Inflammatory macrophage (primary cell): ENCODE data around the gene MAL.
"Not testable (repeated sequence)": the region's sequence is repeated elsewhere in the genome, so short reads cannot be mapped to it uniquely, and the experiment has no call there.

Source experiments
- DNase-seq, 2 donors: peaks; one replicate each; pipeline ENCODE4 v3.0.0-alpha.2; 2020 to 2022

MAL gene

DNA sequence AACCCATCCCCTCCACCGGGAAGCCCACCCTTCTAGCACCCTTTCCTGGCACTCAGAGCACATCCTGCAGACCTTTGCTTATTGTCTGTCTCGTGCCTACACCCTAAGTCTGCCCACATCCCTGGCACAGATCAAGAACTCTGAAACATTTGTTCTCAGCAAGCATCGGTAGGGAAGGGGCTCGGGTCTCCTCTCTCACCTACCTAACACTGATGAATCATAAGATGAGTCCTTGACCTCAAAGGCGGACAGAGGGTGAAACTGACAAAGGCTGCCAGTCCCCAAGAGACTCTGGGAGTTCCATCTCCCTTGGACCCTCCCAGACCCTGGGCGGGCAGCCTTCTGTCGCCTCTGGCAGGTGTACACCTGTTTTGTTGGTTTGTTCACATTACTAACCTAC lies 9.3 kb downstream of the MAL start:
- DNase-seq: no peak

DNA sequence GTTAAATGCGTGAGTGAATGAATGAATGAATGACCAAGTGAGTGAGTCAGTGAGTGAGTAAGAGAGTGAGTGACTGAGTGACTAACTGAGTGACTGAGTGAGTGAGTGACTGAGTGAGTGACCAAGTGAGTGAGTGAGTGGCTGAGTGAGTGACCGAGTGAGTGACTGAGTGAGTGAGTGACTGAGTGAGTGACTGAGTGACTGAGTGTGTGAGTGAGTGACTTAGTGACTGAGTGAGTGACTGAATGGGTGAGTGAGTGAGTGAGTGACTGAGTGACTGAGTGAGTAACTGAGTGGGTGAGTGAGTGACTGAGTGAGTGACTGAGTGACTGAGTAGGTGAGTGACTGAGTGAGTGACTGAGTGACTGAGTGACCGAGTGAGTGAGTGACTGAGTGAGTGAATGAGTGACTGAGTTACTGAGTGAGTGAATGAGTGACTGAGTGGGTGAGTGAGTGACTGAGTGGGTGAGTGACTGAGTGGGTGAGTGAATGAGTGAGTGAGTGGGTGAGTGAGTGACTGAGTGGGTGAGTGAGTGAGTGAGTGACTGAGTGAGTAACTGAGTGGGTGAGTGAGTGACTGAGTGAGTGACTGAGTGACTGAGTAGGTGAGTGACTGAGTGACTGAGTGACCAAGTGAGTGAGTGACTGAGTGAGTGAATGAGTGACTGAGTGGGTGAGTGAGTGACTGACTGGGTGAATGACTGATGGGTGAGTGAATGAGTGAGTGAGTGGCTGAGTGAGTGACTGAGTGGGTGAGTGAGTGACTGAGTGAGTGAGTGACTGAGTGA lies 11.3 kb downstream of the MAL start:
- no peak for DNase-seq

DNA sequence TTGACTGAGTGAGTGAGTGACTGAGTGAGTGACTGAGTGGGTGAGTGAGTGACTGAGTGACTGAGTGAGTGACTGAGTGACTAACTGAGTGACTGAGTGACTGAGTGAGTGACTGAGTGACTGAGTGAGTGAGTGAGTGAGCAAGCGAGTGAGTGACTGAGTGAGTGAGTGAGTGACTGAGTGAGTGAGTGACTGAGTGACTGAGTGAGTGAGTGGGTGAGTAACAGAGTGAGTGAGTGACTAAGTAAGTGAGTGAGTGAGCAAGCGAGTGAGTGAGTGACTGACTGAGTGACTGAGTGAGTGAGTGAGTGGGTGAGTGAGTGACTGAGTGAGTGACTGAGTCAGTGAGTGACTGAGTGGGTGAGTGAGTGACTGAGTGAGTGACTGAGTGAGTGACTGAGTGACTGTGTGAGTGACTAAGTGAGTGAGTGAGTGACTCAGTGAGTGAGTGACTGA lies 11.9 kb downstream of the MAL start:
- no peak for DNase-seq

DNA sequence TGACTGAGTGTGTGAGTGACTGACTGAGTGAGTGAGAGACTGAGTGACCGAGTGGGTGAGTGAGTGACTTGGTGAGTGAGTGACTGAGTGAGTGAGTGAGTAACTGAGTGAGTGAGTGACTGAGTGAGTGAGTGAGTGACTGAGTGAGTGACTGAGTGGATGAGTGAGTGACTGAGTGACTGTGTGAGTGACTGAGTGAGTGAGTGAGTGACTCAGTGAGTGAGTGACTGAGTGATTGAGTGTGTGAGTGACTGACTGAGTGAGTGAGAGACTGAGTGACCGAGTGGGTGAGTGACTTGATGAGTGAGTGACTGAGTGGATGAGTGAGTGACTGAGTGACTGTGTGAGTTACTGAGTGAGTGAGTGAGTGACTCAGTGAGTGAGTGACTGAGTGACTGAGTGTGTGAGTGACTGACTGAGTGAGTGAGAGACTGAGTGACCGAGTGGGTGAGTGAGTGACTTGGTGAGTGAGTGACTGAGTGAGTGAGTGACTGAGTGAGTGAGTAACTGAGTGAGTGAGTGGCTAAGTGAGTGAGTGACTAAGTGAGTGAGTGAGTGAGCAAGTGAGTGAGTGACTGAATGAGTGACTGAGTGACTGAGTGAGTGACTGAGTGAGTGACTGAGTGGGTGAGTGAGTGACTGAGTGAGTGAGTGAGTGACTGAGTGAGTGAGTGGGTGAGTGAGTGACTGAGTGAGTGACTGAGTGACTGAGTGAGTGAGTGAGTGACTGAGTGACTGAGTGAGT lies 12.5 kb downstream of the MAL start:
- not testable (repeated sequence) for DNase-seq

GRCh38 chr2:95038635-95039298 lies 13.3 kb downstream of the MAL start:
- no peak for DNase-seq

GRCh38 chr2:95039363-95039762 lies 13.9 kb downstream of the MAL start:
- DNase-seq: no peak

DNA sequence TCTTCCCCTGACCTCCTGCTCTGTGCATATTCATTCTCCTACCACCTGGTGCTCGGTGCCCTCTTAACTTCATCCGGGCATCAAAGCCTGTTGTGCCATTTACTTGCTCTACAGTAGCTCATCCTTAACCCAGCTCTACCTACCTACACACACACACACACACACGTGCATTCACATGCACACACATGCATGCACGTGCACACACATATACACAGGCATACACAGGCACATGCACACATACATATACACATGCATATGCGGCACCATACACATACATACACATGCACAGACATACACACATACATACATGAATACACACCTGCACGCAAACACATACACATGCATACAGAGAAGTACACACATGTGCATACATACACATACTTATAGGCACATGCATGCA lies 14.5 kb downstream of the MAL start:
- no peak for DNase-seq

DNA sequence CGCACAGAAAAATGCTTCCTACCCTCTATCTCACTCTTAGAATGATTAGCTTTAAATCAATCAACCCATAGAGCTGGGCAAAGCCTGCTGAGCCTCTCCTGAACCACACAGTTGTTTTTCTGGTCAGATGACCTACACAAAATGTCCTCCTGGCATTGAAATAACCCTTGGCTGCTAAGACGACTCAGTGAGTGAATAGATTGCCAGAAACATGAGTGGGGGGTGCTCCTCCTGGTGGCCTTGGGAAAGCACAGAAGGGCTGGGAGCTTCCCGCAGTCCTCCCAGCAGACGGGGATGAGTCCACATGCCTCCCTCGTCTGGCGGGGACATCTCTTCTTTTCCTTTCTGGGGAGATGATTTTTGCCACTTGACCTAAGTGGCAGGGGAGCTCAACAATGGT lies 14.9 kb downstream of the MAL start:
- no peak for DNase-seq

DNA sequence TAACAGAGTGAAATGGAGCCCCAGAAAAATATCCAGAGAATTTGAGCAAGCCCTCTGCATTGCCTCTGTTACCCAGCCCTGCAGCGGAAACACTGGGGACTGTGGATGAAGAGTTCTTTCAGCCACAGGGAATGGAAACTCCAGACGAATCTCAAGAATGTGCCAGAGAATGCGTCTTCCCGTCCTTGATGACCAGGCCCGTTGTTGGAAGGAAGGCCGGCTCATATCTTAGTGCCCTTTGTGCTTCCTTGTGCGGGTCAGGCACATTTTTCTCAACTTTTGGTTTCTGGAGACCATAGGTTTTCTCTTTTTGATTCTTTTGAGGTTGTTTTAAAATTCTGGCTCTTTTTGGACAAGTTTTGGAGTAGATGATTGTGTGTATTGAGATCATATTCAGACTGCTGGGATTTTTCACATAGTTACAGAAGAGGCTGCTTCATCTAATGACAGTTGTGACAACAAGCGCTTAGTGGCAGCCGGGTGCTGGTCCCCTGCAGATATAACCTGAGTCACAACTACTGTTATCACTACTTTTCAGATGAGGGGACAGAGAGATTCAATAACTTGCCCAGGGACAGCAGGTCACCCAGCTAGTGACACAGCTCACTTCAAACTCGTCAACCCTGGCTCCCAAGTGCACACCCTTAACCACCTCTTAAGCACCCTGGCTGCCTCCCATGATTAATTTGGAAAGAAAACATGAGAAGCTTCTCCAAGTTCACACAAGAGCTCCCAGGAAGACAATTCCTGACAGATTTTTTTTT lies 15.7 kb downstream of the MAL start:
- no peak for DNase-seq

DNA sequence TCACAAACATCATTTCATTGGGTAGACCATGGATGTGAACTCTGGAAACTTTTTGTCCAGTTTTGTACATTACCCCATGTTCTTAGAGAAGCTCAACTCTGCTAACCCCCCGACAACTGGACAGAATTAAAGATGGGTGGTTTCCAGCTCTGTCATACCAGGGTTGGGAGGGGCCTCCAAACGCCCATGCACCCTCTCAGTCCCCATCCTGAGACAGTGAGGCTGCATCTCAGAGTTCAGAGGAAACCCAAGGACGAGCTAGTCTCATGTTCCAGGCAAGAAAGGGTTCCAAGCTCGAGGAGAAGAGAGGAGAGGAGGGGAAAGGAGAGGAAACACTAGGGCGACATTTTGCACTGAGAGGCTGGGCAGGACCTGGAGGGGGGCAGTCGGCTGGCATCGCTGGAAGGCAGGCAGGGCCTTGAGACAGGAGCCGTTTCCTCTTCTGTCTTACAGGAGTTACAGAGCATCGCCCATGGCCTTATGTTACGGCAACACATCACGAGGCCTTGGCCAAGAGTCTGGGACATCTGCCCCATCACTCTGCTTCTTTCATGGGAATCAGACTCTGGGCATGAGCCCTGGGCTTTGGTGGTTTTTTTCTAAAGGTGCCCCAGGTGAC lies 16.4 kb downstream of the MAL start:
- no peak for DNase-seq

DNA sequence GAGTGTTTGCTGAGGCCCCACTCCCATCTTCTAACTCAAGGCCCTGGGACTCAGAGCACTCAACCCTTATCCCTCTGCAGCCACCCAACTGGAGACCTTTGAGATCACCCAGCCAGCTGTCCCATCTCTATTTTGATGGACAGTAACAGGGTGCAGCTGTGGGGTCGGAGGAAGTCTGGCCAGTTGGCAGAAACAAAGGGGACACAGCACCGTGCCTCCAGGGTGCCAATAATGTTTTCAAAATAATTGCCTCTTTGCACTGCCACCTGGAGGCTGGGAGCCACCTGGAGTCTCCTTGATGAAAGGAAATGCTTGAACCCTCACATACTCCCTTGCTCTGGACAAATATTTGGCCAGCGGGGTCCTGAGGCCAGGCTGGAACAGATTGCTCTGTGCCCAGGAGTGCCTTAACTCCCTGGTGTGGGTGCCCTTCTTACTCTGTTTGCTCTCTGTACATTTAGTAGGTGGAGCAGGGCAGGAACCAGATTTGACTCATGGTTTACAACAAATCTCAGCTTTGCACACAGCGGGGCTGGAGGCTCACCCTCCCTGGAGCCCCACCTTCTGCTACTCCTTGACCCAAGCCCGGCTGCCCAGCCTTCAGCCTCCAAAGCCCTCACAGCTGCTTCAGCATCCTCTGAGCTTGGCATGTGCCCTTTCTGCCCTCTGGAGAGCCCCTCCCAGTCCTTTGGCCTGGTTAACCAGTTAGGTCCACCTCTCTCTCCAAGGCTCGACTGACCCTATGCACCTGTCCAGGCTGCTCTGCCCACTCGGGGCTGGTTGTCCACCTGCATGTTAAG lies 17.2 kb downstream of the MAL start:
- DNase-seq: no peak

DNA sequence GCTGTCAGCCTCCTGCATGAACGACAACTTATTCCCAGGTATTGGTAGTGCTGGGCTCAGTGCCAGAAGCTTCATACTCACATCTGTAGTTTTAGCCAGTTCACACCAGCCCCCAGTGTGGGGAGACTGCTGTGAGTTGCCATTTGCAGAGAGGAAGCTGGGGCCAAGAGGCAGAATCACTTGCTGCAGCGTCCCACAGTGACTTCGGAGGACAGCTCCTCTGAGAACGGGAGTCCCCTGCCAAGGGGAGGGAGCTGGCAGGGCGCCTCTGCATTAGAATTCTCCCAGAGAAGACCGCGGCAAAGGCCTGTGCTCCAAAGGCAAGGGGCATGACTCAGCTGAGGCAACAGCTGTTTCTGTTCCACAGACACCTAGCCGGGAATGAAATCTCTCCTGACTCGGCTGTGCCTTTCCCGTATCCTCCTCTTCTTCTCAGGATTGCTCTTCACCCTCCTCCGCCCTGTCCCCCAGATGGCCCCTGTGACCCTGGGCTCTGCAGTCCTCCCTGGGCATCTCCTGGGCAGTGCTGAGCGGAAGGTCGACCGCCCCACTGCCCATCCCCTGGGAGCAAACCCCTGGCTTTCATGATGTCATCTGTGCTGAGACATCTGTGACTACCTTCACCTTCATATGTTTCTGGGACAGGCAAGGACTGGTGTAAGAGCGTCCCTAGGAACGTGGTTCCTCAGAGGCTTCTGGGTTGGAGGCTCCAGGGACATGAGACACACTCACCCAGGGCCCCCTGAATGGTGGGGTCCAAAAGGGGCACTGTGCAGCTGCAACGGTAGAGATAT lies 18.0 kb downstream of the MAL start:
- DNase-seq: no peak

- DNase-seq: no peak
These were observed 19.1 kb downstream of the MAL start for GRCh38 chr2:95044601-95045000.

- no peak for DNase-seq
These were observed 21.0 kb downstream of the MAL start for GRCh38 chr2:95046371-95047112.

DNA sequence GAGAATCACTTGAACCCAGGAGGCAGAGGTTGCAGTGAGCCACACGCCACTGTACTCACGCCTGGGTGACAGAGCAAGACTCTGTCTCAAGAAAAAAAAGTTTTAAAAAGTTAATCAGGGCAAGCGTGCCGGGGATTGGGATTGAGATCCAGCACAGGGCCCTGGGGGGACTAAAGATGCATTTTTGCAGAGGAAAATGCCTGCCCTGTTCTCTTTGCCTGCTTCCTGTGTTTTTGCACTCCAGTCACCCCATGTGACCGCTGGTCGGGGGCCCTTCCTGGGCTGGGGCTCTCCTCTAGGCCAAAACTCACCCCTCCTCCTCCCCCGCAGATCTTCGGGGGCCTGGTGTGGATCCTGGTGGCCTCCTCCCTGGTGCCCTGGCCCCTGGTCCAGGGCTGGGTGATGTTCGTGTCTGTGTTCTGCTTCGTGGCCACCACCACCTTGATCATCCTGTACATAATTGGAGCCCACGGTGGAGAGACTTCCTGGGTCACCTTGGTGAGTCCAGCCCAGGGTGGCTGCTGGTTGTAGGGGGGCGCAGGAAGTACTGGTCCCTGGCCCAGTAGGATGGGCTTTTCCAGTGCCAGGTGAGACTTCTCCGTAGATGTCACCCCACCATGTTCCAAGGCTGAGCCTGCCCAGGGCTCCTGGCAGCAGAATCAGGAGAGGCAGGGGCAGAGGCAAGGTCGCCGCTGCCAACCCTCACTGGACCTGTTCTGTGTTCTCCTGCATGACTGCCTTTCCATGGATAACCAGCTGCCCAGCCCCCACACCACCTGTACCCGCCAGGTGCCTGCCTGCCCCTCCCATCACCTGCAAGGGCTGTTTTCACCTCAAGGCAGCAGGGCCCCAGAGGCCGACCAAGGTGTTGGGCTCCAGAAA lies 22.4 kb downstream of the MAL start:
- no peak for DNase-seq

- no peak for DNase-seq
These were observed 23.5 kb downstream of the MAL start for GRCh38 chr2:95048825-95049682.

DNA sequence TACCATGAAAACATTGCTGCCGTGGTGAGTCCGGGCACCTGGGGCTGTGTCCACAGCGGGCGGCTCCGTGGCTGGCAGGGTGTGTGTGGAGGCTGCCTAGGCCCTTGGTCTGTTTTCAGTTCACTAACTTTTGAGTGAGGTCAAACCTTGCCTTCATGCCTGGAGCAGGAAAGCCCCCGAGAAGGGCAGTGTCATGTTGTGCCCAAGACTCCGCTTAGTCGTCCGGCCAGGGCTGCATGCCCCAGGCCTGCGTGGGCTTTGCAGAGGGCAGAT lies 24.1 kb downstream of the MAL start:
- no peak for DNase-seq

GRCh38 chr2:95049961-95050360 lies 24.5 kb downstream of the MAL start:
- no peak for DNase-seq
